HG03139 (cell line): ENCODE data around the gene SKIC8.

Experiments used
- ATAC-seq: cut with Tn5 transposase; IDR thresholded peaks from one replicate; pipeline ENCODE4 v1.9.1; 2021; ENCODE audit not compliant: unreplicated experiment

SKIC8 gene

DNA sequence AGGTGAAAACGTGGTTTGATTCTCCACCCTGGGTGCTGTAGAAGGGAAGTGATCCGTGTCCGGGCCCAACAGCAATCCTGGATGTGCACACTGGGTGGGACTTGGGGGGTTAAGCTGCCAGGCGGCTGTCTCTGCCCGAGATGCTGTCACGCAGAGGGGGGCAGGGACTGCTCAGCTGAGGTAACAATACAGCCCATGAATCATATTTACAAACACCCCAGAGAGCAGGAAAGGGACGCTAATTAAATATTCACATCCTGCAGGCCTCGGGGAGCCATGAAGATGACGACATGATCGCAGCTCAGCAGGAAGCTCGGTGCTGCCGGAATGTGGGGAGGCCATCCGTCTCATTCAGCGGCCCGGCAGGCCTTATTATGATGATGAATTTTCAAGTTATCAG lies 22.8 kb upstream of the SKIC8 start:
- ATAC-seq, result no peak

DNA sequence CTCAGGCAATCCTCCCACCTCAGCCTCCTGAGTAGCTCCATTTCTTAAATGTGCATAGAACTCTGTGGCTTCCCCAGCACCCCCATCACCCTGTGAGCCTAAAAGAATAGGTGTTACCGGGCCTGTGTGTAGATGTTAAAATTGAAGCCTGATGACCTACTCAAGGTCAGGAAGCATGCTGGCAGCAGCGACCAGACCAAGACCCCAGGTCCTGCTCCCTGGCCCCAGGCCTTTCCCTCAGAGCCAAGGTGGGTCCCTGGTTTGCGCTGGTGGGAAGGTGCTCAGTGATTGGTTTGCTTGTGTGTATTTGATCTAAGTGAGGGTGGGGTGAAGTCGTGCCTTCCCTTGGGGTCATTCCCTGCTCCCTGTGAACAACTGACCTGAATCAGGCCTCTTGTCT lies 22.4 kb upstream of the SKIC8 start:
- ATAC-seq, result no peak

DNA sequence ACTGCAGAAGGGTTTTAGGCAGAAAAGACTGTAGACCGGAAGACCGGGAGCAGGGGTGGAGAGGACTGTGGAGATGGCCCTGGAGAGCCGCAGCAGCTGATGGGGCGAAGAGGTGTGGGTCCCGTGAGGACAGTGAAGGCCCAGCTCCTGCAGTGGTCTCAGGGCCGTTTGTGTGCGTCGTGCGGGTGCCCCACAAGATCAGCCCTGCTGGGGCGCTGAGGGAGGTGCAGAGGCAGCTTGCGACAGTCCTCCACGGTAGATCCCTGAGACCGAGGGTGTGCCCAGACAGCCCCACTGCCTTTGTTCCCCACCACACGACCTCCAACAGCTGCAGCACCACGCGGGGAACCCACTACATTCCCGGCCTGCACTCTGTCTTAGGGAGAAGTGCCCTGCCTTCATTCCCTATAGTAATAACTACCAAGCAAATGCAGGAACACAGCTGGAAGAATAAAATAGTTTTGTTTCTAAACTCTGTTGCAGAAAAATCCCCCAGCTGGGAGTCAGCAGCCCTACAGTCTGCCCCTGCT lies 21.7 kb upstream of the SKIC8 start:
- no peak for ATAC-seq

DNA sequence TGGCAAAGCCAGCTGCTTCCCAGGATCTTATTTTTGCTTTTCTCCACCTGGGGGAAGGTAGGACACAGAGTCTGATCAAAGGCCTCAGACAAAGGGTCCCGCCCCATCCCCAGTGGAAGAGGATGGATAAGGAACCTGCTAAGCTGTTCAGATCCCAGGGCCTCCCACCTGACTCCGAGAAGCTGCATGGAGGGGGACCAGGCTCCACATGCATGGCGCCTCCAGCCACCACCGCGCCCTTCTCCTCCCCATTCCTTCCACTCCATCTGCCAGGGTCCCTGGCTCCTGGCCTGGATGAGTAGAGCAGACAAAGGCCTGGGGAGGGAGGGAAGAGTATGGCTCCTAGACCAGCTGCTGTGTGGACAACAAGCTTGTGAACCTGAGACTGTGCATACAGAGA lies 20.8 kb upstream of the SKIC8 start:
- ATAC-seq, result no peak

DNA sequence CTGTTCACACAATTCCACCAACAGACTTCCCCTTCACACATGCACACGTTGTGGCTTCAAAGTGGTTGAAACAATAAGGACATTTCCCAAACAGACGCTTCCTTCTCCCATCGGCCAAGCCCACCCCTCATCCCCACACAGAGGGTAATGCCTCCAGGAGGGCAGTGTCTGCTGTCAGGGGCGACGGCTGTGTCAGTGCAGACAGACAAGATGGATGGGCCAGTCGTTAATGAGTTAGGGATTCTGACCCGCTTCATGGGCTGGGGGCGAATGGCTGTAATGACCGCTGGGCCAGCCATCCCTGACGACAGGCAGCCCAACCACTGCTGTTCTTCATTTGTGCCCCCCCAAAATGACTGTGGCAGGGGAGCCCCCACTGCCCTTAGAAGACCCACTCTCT lies 20.2 kb upstream of the SKIC8 start:
- ATAC-seq, result no peak

DNA sequence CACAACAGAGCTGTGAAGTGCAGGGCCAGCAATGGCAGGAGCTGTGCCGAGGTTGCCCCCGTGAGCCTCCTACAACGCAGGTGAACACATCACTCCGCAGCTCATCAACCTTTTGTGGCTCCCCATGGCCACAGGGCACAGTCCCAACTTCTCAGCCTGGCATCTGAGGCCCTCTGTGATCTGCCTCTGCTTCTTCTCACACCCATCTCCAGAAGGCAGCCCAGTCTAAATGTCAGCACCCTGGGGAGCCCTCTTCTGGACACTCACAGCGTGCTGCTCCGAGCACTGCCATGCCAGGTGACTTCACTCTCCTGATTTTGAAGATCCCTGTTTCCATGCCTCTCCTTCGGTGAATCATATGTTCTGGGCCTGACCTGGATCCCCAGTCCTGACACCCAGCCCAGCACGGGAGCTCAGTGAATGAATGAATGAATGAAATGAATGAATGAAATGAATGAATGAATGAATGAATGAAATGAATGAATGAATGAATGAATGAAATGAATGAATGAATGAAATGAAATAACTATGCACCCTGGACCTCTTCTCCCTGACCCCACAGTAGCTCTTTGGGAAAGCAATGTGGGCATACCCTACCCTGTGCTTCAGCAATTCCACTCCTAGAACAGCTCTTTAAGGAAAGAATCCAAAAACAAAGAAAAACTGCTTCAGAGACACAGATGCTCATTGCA lies 17.9 kb upstream of the SKIC8 start:
- no peak for ATAC-seq

DNA sequence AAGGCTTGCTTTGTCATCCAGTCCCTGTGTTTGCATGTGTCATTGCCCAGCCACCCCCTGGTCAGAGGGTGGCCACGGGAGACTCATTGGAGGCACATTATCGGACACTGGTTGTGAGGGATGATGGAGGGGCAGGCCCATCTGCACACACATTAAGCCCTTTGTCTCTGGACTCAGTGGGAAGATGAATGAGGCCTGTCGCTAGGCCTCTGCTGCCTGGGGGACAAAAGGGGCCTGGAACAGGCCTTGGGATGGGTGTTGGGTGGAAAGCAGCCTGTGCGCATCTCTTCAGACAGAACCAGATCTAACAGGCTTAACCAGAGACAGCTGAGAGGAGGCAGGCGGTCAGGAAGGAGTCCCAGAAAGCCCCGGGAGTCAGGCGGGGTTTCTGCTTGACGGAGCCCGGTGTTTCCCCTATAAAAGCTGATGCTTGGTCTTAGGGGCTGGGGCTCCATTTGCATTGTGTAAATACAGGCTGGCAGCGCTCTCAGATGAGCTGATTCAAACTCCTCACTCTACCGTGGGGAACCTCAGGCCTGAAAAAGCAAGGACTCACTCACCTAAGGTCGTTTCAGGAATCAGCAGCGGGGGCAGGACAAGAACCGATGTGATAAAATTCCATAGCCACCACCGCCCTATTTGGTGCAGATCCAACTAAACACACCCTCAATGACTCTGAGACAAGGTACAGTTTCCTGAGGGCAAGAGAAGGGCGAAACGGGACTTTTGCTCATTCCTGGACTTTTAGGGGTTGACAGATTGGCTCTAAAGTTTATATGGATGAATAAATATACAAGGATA lies 17.1 kb upstream of the SKIC8 start:
- ATAC-seq, result no peak

DNA sequence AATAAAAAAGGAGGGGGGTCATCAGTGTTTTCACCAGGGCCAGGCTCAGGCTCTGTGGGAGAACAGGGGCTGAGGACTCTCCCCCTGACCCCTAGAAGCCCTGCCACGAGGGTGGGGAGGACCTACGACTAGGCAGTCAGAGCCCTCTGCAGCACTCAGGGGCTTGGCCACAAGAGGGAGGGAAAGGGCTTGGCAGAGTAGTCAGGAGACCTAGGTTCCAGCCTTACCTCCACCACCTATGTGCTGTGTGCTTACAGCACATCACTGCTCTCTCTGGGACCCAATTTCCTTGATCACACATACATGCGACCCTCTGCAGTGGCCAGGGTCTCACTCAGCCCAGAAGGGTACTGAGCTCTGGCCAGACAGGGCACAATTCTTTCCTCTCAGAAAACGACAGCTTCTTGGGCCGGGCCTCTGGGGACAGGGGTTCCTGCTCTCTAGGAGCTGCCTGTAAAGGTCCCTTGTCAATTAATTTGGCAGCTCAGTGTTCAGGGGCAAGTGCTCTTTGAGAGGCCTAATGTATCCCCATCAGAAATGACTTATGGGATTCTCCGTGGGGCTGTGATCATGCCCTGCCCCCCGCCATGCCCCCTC lies 16.4 kb upstream of the SKIC8 start:
- no peak for ATAC-seq

DNA sequence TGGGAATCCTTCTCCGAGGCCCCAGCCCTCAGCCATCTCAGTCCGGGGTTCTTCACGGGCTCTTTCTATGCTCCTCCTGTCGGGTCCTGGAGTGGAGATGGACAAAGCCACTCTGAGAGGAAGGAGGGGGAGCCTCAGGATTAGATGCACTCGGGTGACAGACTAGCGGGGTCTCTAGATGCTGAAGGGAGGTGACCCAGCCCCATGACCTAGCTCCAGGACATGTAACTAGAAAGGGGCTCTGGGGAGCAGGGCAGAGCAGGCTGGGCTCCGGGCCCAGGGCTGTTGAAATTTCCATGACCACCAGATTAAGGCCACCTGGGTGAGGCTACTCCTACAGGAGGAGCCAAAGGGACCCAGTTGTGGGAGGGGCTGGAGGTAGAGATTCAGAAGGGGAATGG lies 14.8 kb upstream of the SKIC8 start:
- ATAC-seq, result no peak

DNA sequence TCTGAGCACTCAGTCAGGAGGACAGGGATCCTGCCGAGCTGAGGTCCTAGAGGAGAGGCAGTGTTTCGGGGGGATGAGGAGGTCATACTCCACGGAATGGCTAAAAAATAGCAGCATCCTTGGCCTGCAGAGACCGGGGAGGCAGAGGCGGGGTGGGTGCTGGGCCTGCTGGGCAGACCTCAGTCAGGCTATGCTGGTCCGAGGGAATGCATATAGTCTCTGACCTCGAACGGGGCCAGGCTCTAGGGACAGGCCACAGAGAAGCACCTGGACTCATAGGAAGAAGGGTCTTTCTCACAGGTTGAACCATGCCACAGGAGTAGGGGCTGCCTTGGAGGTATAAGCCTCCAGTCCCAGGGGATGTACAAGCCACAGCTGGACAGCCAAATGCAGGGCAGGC lies 14.0 kb upstream of the SKIC8 start:
- no peak for ATAC-seq

DNA sequence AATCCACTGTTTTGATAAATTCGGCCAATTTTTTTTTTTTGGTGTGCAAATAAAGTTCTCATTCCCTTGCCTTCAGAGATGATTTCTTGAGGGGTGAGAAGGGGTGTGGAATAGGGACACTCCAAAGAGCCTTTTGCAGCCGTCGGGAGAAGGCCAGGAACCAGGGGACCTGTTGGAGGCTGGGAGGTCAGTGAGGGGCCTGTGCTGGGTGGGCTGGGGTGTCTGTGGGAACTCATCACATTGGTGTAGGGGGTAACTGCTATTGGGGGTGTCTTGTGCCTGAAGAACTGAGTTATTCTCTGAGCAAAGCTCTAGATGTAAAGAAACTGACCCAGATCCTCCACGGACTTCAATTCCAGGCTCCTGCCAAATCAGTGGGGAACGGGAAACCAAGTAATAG lies 13.5 kb upstream of the SKIC8 start:
- ATAC-seq, result no peak

DNA sequence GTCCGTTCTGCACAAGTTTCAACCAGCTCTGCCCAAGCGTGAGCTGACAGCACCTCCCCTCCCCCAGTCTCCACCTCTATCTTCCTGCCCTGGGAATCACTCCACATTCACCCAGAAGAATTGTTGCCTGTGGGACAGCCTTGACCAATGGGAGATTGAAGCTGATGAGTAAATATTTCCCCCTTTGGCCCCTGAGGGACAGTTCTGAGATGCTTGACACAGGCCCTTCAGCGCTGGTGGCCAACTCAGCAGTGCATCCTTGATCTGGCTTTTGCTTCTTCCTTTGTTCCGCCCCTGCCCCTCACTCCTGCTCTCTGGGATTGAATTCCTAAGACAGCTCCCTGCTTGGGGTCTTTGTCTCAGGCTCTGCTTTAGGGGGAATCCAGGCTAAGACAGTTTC lies 13.1 kb upstream of the SKIC8 start:
- ATAC-seq, result no peak

DNA sequence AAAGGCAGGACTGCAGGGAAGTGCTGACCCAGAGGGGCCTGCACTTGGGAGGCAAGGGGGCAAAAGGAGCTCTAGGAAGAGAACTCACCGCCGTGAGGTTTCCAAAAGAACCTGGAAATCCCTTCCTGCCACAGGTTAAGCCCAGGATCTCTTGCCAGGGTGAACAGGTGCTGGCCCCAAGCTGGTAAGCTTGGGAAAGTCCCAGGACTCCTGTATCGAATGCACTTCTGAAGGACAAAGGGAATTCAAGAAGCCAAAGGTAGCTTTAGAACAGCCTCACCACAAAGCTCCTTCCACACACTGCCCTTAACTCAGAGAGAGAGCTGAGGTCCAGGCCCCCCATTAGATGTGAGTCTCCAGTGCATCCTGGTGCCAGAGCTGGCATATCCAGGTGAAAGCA lies 11.9 kb upstream of the SKIC8 start:
- ATAC-seq, result no peak

DNA sequence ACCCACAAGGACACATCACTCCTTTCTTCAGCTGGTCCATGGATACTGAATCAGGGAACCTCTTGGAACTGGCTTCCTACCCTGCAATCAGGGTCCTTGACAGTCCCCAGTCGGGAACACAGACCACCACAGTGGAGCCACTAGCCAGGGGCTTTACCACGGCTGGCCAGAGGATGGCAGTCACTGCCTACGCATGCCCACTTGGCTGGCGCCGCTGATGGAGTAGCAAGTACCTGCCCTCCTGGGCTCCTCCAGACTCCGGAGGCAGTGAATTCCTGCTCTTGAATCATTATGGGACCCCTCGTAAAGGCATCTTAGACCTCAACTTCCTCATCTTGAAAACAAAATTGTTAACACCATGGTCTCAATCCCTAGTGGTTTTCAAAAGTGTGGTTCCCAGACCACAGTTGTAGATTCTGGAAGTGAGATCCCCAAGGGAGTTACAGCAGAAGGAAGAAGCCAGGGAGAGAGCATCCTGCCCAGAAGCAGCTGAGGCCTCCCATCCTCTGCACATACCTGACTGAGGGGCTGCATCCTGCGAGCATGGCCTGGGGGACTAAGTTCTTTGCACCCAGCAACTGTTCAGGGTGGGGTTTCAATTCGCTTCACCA lies 9.1 kb upstream of the SKIC8 start:
- ATAC-seq, result no peak

DNA sequence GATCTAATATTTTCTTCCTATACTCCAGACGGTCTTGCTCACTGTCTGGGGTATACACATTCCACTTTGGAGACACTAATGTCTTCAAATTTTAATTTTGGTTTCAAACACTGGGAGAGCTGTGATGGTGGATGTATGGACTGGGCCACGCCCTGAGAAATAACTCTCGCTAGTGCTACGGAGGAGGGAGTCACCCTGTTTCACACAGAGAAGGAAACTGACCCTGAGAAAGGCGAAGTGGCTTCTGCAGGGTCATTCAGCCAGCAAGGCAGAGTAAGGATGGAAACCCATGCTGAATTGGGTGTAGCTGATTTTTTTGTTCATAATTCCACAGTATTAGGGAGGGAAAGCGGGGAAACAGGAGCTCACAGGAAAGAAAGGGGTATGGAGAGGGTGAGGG lies 8.6 kb upstream of the SKIC8 start:
- ATAC-seq, result no peak

DNA sequence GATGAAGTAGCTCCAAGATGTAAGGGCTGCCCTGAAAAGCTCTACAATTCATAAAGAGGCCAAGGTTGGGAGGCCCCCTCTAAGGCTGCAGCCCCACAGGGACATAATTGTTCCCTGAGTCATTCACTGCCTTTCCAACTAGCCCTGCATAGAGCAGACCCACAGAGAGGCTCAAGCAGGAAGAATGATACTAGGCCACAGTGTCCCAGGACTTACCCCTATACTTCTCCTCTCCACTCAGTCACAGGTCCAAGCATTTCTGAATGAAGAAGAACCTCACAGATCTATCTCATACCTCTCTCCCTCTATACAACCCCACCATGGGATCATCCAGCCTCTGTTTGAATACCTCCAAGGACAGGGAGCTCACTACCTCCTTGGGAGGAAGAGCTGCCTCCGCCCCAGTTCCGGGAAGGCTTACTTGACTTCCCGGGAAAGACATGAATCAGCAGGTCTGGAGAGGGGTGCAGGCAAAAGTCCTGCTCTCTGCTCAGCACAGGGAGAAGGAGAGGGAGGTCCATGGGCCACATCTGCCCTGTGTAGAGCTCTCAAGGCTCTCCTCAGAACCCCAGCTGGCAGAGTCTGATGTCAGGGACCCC lies 6.9 kb upstream of the SKIC8 start:
- ATAC-seq, result no peak

DNA sequence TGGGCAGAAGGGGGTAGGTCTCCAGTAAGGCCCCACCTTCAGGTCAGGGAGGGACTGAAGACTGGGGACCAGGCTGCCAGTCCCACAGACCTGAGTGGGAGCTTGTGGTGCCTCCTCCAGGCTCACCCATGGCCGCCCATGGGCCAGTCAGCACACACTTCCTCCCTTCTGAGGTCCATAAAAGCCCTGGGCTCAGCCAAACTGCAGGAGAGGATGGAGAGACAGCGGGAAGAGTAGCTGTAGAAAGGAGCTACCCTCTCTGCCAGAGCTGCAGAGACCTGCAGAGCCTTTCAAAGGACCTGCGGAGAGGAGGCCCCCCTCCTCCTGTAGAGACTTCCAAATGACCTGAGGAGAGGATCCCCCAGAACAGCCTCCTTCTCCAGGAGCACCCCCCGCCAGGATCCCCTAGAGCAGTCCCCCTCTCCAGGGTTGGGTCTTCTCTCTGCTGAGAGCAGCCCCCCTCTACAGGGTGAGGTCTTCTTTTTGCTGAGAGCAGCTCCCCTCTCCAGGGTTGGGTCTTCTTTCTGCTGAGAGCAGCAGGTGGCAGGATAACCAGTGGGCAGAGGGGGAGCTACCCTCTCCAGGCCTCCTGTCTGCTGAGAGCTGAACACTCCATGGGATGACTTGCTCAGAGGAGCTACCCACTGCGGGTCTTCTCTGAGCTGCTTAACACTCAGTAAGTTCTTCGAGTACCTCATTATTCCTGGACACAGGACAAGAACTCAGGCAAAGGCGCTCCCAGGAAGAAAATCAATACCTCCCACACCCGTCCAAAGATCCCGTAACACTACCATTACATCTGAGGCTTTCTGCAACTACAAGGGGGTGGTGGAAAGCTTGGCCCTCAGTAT lies 5.0 kb upstream of the SKIC8 start:
- no peak for ATAC-seq

DNA sequence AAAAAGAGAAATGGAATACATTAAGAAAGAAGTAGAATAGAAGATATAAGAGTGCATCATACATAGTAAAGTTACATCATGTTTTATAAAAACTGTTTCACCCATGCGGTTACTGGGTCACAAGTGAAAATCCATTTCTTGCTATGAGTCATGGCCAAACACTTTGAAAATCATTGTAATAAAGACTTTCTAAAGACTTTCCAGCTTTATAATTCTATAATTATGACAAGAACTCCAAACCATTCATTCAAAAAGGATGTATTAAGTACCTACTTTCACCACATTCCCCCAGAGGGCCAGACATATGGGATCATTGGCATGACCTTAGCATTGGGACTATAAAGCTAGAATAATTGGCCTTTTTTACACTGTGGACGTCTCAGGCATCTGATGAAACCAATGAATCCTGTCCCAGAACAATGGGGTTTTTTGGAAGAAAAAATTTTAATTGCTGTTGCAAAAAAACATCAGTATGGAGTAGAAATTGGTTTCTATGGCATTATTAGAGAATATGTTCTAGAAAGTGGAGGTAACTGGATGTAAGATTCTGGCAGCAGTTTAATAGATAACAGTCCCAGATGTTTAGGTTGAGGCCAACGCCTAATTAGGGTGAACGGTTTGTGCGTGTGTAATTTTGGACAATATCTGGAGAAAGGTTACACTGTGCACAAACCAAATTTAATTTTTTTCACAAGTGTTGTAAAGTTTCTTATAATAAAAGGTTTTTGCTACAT lies 3.3 kb upstream of the SKIC8 start:
- no peak for ATAC-seq

DNA sequence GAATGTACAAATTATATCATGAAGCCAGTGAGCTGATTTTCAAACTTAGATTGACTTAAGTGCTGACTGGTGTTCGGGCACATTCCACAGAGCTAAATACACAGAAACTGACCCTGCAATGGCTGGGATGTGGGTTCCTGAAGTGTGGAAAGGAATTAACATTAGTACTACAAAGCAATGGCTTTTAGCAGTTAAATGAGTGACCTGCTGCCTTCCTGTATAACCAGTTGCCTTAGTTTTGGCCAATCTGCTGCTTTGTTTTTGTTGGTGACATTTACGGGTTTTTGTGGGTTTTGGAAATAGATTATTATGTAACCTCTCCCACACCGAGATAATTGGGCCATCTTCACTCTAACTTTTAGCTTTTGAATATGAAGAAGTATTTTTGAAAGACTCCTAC lies 2.4 kb upstream of the SKIC8 start:
- ATAC-seq, result no peak

DNA sequence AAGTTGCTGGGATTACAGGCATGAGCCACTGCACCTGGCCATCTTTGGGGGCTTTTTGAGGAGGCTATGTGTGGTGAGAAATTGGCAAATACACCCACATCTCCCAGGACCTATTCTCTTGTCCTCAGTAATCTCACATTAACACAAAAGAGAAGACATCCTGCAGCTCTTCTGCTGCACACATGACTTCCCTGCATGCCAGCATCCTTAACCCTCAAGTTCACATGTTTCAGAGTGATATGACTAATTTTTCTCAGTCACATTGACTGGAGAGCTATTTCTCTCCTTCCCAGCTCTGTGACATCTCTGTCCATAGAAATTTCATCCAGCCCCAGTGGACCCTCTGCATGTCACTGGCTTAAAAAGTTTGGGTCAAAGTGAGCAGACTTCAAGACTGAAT lies 1.9 kb upstream of the SKIC8 start:
- no peak for ATAC-seq
